Stimulated activated naive B cell treated with anti-CD40 and anti-IgM and Interleukin-4, amounts not matched to agents 10 μg/mL and 1 μg/mL and 100 μg/mL, for 72 hours (primary cell): Measurements from ENCODE around the gene CDC42BPG.

ENCODE experiments used
- ATAC-seq, 2 donors: fragments of 150-1000 bp; cut with Tn5 transposase; replicated peaks; 2 replicates each; pipeline ENCODE4 v1.10.0; 2021; ENCODE audit warnings: moderate library complexity in 1 of 2
- DNase-seq: peaks from one replicate; pipeline ENCODE4 v3.0.0; 2021
- H3K27ac Mint-ChIP-seq: one replicate; pipeline ENCODE4 v1.8.0; 2022; ENCODE audit warnings: mild to moderate bottlenecking, mixed read lengths
- H3K27me3 Mint-ChIP-seq, 2 donors: one replicate each; pipeline ENCODE4 v1.8.0; 2022; ENCODE audit warnings: mixed read lengths in 2 of 2
- H3K36me3 Mint-ChIP-seq, 2 donors: one replicate each; pipeline ENCODE4 v1.8.0; 2022; ENCODE audit warnings: mixed read lengths in 2 of 2, mild to moderate bottlenecking in 1 of 2
- H3K4me1 Mint-ChIP-seq, 2 donors: one replicate each; pipeline ENCODE4 v1.8.0; 2022; ENCODE audit warnings: mixed read lengths in 2 of 2, mild to moderate bottlenecking in 1 of 2
- H3K4me3 Mint-ChIP-seq, 2 donors: one replicate each; pipeline ENCODE4 v1.8.0; 2022; ENCODE audit warnings: mild to moderate bottlenecking in 2 of 2, mixed read lengths in 2 of 2, moderate library complexity in 1 of 2
- H3K9me3 Mint-ChIP-seq, 2 donors: one replicate each; pipeline ENCODE4 v1.8.0; 2022; ENCODE audit warnings: mixed read lengths in 2 of 2, mild to moderate bottlenecking in 1 of 2

Gene CDC42BPG

DNA sequence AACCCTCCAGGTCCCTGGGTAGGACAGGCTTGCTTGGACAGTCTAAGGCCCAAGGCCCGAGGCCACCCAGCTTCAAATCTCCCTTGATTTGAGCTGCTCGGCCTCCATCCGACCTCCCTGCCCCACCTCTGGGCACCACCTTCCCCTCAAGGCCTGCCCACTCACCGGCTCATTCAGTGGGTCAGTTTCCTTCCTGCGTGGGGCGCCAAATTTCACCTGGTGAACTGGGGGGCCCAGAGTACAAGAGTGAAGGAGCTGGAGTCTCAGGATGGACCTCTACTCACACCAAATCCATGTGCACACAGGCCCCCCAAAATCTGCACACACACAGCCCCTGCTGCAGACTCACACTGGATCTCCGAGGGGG lies 45.2 kb downstream of the CDC42BPG start:
- H3K9me3 Mint-ChIP-seq: no peaks in the 10 kb centered on the region
- H3K27ac Mint-ChIP-seq: peak overlapping the region; percentile 91
- peaks cover 53 to 57% of the 10 kb centered on the region in 2 donors for H3K36me3 Mint-ChIP-seq
- ATAC-seq (no peak), DNase-seq (no peak)
- peak overlapping the region; percentile 65 to 87 for H3K4me3 Mint-ChIP-seq
- no peaks in the 10 kb centered on the region for H3K27me3 Mint-ChIP-seq
- peaks cover 54 to 73% of the 10 kb centered on the region in 2 donors for H3K4me1 Mint-ChIP-seq

DNA sequence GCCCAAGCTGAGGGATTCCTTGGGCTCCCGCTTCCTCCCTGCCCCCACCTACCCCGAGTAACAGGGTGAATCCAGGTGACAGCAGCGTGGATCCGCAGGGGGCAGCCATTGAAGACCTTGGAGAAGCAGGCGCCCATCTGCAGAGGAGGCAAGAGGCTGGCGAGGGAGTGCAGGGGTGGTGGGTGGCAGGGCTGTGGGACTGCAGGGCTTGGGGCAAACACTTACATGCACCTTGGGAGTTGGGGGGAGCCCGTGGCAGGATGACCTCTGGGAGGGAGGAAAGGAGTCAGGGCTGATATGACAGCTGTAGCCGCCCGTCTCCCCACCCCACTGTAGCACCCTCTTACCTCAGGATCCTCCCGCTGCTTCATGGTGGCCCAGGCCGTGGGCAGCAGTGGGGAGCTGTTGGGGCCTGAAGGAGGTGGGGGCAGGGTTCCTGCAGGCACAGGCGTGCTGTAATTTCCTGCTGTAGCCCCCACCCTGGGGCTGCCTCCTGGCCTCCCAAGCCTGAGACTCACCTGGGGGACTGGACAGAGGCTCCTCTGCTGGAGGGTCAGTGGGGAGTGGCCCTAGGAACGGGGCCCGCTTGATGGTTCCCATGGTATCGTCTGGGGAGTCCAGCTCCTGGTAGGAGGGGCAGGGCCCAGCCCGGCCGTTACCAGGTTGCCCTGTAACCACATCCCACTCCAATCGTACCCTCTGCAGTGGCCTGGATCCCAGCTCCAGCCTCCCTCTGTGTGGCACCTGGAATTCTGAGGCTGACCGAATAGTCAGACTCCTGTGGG lies 47.5 kb downstream of the CDC42BPG start:
- ATAC-seq (no peak), DNase-seq (no peak)
- no peaks in the 10 kb centered on the region for H3K9me3 Mint-ChIP-seq
- H3K4me1 Mint-ChIP-seq: peaks cover 55 to 74% of the 10 kb centered on the region in 2 donors
- no peaks in the 10 kb centered on the region for H3K27me3 Mint-ChIP-seq
- H3K36me3 Mint-ChIP-seq: peaks cover 51 to 73% of the 10 kb centered on the region in 2 donors
- peak overlapping the region; percentile 51 for H3K27ac Mint-ChIP-seq
- H3K4me3 Mint-ChIP-seq: no peak overlapping the region

DNA sequence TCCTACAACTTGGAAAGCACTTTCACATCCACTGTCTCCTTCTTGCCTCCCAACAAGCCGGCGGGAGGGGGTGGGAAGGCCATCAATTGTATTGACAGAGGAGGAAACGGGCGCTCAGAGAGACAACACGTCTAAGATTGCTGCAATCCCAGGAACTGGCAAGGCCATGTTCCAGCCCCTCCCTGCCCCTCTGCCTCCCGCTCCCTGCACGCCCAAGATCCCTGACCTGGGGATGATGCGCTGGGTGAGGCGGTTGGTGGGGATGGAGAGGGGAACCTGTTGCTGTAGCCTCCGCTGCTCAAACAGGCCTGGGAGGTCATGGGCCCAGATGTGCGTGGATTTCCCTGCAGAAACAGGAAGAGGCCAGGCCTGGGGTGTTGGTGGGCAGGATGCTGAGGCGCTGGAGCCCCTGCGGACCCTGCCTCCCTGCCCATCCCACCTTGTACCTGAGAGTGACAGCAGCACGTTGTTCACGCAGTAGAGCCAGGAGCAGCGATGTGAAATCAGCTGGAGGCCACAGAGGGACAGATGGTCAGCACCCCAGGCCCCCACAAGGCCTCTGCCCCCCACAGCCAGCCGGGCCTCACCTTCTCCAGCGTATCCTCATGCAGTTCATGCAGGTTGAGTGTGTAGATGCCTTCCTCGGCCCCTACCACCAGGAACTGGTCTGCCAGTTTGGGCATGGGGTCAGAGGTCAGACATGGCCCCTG lies 48.3 kb downstream of the CDC42BPG start:
- Mint-ChIP-seq H3K27ac (peak overlapping the region; percentile 51), H3K4me3 (no peak overlapping the region), H3K9me3 (no peaks in the 10 kb centered on the region), H3K27me3 (no peaks in the 10 kb centered on the region), H3K36me3 (peaks cover 51 to 73% of the 10 kb centered on the region in 2 donors), H3K4me1 (peaks cover 50 to 66% of the 10 kb centered on the region in 2 donors)
- ATAC-seq (no peak), DNase-seq (no peak)

DNA sequence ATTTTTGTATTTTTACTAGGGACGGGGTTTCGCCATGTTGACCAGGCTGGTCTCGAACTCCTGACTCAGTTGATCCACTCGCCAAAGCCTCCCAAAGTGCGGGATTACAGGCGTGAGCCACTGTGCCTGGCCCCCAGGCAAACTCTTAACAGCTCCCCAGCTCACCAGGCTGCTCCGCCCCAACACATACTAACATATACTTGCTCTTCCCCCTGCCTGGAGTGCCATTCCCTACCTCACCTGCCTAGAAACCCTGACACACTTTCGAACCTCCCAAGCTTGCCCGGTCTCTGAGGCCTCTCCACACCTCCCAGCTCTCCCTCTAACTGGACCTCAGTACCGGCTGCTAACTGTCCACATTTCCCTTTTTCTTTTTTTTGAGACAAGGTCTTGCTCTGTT lies 49.9 kb downstream of the CDC42BPG start:
- H3K27ac Mint-ChIP-seq: peak overlapping the region; percentile 72
- ATAC-seq (no peak), DNase-seq (no peak)
- peaks cover 47 to 69% of the 10 kb centered on the region in 2 donors for H3K36me3 Mint-ChIP-seq
- H3K4me1 Mint-ChIP-seq: peaks cover 33 to 49% of the 10 kb centered on the region in 2 donors
- no peaks in the 10 kb centered on the region for H3K9me3 Mint-ChIP-seq
- no peaks in the 10 kb centered on the region for H3K27me3 Mint-ChIP-seq
- H3K4me3 Mint-ChIP-seq: no peak overlapping the region

DNA sequence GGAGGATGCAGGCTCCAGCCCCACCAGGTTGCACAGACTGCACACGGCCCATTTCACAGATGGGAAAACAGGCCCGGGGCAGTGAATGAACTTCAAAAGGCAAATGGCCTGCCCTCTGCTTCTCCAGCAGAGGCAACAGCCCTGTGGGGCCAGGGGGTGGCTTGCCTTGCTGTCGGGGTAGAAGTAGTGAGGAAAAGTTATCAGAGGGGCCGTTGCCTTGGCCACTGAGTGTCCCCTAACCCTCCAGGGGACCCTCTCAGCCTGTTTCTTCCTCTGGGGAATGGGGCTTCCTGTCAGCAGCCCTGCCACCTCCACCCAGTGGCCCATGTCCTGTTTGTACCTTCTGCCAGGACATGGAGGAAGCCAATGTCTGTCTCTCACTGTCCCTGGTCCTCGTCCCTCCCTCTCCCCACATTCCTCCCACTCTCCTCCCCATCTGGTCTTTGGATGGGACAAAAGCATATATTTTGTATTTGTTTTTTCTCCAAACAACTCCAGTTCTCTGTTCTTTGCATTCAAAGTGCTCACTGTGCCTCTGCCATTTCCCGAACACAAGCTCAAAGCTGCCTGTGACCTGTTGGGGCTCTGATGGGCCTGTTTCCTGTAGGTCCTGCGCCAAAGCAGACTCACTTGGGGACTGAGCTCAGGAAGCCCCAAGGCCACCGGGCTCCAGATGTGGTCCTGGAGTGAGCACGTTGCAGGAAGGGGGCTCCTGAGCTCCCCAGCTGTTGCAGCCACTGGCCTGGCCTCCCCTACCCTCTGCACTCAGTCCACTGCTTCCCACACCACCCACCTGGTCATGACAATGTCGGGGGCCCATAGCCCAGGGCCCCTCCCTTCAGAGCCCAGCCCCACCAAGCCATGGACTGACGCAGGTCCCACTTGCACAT lies 50.9 kb downstream of the CDC42BPG start:
- no peak for ATAC-seq
- DNase-seq: no peak
- no peaks in the 10 kb centered on the region for H3K27me3 Mint-ChIP-seq
- no peak overlapping the region for H3K4me3 Mint-ChIP-seq
- no peaks in the 10 kb centered on the region for H3K9me3 Mint-ChIP-seq
- peaks cover 26 to 39% of the 10 kb centered on the region in 2 donors for H3K4me1 Mint-ChIP-seq
- peaks cover 40 to 64% of the 10 kb centered on the region in 2 donors for H3K36me3 Mint-ChIP-seq
- peak overlapping the region; percentile 78 for H3K27ac Mint-ChIP-seq

DNA sequence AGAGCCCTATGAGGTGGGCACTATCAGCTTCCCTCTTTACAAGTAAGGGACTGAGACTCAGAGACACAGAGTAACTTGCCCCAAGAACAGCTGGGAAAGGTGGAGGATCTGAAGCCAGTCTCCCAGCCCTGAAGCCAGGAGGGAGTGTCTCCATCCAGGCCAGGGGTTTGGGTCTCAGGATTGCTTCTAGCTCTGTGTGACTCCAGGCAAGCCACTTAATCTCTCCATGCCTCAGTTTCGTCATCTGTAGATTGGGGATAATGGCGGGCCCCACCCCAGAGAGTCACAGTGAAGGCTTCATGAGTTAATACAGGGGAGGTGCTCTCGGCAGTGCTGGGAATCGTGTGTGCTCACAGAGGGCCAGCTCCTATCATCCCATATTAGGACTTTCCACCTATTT lies 52.0 kb downstream of the CDC42BPG start:
- H3K4me1 Mint-ChIP-seq: peaks cover 30 to 44% of the 10 kb centered on the region in 2 donors
- peaks cover 43 to 66% of the 10 kb centered on the region in 2 donors for H3K36me3 Mint-ChIP-seq
- no peaks in the 10 kb centered on the region for H3K27me3 Mint-ChIP-seq
- no peak for ATAC-seq
- no peak for DNase-seq
- no peaks in the 10 kb centered on the region for H3K9me3 Mint-ChIP-seq
- H3K4me3 Mint-ChIP-seq: no peak overlapping the region
- H3K27ac Mint-ChIP-seq: no peak overlapping the region

DNA sequence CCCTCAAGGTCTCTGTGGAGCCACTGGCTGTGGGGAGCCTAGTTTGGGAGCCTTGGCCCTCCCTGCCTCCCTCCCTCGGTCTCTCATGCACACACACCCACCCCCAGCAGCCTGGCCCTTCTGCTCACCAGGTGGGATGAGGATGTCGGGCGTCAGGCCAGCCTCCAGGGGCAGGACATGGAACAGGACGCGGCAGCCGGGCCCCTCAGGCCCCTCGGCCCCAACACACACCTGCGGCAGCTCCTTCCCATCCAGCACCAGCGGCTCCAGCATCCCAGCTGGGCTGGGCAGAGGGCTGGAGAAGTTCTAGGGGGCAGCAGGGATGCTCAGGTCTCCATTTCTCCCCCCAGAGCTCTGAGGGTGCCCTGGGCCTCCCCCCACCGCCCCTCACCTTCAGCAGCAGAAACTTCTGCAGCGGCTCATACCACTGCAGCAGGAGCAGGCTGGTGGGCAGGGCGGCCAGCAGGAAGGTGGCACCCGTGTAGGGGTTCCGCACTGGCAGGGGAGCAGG lies 52.6 kb downstream of the CDC42BPG start:
- Mint-ChIP-seq H3K4me1 (peaks cover 30 to 42% of the 10 kb centered on the region in 2 donors), H3K27me3 (no peaks in the 10 kb centered on the region), H3K4me3 (no peak overlapping the region), H3K9me3 (no peaks in the 10 kb centered on the region), H3K27ac (peak overlapping the region; percentile 47), H3K36me3 (peaks cover 41 to 61% of the 10 kb centered on the region in 2 donors)
- no peak for ATAC-seq
- DNase-seq: no peak

DNA sequence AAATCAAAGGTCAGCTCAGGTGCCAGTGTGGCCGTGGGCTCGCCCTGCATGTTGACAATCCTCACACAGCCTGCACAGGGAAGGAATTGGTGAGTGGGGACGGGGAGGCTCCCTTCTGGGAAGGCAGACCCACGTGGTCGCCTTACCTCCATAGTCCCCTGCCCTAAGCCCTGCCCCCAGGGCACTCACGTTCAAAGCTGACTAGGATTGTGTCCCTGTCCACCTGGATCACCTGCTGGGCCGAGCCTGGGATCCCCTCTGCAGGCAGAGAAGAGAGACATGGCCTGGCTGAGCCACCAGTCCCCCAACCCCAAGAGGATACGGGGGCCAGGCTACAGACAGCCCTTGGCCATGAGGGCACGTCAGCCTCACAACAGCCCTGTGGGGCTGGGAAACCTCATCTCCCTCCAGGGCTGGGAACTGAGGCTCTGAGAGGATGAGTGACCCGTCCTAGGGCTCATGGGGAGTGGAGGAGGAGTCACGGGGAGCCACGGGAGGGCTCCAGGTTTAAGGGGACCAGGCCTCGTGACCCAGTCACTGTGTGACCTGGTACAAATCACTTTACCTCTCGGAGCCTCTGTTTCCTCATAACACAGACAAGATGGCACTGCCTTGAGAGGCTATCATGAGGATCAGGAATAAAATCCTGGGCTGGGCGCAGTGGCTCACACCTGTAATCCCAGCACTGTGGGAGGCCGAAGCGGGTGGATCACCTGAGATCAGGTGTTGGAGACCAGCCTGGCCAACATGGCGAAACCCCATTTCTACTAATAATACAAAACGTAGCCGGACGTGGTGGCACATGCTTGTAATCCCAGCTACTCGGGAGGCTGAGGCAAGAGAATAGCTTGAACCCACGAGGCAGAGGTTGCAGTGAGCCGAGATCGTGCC lies 54.0 kb downstream of the CDC42BPG start:
- ATAC-seq: no peak
- Mint-ChIP-seq H3K27me3 (no peaks in the 10 kb centered on the region), H3K4me1 (peaks cover 20 to 28% of the 10 kb centered on the region in 2 donors), H3K4me3 (no peak overlapping the region), H3K27ac (peak overlapping the region; percentile 47), H3K9me3 (no peaks in the 10 kb centered on the region), H3K36me3 (peaks cover 29 to 48% of the 10 kb centered on the region in 2 donors)
- no peak for DNase-seq

DNA sequence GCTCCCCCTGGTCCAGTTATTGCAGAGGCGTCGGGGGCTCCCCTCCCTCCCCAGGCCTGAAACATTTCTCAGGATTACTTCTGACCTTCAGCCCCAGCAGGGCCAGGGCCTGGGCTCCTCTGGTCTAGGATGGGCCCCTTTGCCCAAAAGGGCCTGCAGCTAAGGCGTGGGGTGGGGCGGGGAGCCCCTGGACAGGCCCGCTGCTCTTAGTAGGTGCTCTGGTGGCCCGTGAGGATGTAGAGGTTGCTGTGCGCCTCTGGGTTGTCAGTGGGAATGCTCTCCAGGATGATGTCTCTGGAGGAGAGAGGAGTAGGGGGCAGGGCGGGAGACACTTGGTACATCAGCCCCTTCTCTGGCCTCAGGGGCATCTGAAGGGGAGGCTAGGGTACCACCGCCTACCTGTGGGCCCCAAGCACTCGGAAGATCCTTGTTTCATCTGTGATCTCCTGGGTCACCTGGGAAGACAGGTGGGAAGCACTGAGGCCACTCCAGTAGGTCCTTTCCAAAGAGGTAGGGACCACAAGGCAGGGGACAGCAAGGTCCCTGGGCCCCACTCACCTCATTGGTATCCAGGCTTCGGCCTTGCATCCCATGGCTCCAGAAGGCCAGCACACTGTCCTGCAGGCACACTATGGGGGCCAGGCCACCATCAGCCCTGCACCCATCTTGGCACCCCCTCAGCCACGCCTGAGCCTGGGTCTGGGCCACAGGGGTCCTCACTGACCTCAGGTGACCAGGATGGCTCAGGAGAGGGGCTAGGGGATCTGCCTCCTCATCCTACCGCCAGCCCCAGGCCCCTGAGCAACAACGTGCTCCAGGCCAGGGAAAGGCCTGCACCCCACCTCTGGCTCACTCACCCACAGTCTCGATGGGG lies 54.9 kb downstream of the CDC42BPG start:
- Mint-ChIP-seq H3K4me3 (no peak overlapping the region), H3K36me3 (peaks cover 25 to 48% of the 10 kb centered on the region in 2 donors), H3K4me1 (peaks cover 14 to 21% of the 10 kb centered on the region in 2 donors), H3K27ac (peak overlapping the region; percentile 6), H3K9me3 (no peaks in the 10 kb centered on the region), H3K27me3 (no peaks in the 10 kb centered on the region)
- ATAC-seq (no peak), DNase-seq (no peak)

DNA sequence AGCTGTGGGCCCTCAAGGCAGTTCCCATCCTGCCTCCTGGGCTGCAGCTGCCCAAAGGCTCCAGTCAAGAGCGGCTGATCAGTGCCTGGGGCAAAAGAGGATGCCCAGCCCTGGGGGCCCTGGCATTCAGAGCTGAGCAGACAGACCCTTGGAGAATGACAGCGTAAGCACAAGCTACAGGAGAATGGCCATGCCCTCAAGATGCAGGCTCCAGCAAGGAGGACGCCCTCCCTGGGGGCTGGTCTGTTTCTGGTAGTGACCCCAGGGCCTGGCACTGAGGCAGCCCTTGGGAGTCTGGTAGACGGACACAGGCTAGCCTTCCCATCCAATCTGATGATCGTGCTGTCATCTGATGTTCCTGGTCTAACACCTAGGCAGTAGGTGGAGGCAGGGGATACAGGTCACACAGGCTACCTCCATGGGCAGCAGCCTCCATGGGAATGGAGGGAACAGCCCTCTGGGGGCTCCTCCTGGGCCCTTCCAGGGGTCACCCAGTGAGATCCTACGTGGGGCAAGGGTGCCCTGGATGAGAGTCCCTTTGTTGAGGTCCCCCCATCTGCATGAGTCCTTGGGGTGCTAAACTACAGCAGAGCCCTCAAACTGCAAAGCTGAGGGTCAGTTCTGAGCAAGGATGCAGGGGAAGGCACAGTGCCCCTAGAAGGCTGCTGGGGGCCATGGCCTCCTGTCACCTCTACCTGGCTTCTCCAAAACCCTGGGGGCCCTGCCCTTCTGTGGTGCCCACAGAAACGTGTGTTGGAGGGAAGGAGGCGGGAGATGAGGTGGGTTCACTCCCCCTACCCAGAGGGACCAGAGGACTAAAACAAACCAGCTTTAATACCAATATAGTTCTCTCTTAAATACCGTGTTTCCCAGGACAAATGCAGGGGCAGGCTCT lies 55.9 kb downstream of the CDC42BPG start:
- Mint-ChIP-seq H3K9me3 (no peaks in the 10 kb centered on the region), H3K27ac (peak overlapping the region; percentile 31), H3K4me3 (no peak overlapping the region), H3K4me1 (peaks cover 5 to 11% of the 10 kb centered on the region in 2 donors), H3K27me3 (no peaks in the 10 kb centered on the region), H3K36me3 (peaks cover 23 to 39% of the 10 kb centered on the region in 2 donors)
- ATAC-seq (peak; percentile 6), DNase-seq (no peak)

DNA sequence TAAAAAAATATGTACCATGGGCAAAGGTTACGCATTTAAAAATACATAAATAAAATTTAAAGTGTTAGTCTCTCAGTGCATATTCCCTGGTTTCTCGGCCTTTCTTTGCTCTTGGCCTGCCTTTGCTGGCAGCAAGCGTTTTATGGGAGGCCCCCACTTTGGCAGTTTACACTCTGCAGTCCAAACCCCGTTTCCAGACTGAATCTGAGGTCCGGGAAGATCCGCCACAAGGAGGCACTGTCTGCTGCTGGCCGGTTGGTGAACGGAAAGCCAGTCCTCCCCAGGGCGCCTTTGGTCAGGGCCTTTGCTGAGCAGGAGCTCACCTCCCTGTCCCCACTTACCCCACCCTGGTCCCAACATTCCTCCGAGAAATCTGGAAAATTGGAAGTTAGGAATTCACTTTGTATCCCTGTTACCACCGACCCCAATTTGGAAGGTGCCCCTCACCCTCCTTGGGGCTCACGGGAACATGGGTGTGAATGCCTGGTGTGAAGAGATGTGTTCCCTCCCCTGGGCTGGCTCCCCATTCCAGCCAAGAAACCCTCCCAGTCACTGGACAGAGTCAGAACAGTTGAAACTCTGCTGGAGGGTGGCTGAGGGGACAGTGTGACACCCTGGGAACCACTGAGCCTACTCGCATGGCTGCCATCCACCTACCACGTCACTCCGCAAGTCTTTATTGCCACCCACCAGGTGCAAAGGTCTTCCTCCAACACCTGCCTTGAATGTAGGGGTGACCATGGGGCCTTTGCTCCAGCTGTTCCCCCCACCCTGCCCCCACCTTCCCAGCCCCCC lies 56.7 kb downstream of the CDC42BPG start:
- Mint-ChIP-seq H3K36me3 (peaks cover 22 to 33% of the 10 kb centered on the region in 2 donors), H3K4me1 (peaks cover 6 to 9% of the 10 kb centered on the region in 2 donors), H3K9me3 (no peaks in the 10 kb centered on the region), H3K27ac (peak overlapping the region; percentile 10), H3K27me3 (no peaks in the 10 kb centered on the region), H3K4me3 (no peak overlapping the region)
- peak; percentile 53 for DNase-seq
- ATAC-seq: peak; percentile 77 to 79
